Ishikawa (cell line): Measurements from ENCODE around the gene MN1.

ENCODE experiments used
- CEBPB ChIP-seq: IDR thresholded peaks from 2 replicates; pipeline ENCODE4 v1.6.1; 2012
- CREB1 ChIP-seq: IDR thresholded peaks from 2 replicates; pipeline ENCODE4 v1.6.1; 2012; ENCODE audit warnings: low read depth
- EGR1 ChIP-seq: IDR thresholded peaks from 2 replicates; pipeline ENCODE4 v1.6.1; 2012
- EP300 ChIP-seq: IDR thresholded peaks from 2 replicates; pipeline ENCODE4 v1.6.1; 2012; ENCODE audit warnings: borderline replicate concordance
- FOXM1 ChIP-seq: IDR thresholded peaks from 2 replicates; pipeline ENCODE4 v1.6.1; 2012; ENCODE audit warnings: low read depth, borderline replicate concordance
- MAX ChIP-seq: IDR thresholded peaks from 2 replicates; pipeline ENCODE4 v1.6.1; 2012
- NFIC ChIP-seq: IDR thresholded peaks from 2 replicates; pipeline ENCODE4 v1.6.1; 2012
- RAD21 ChIP-seq: IDR thresholded peaks from 2 replicates; pipeline ENCODE4 v1.6.1; 2012; ENCODE audit warnings: low read depth
- TAF1 ChIP-seq: IDR thresholded peaks from 2 replicates; pipeline ENCODE4 v1.6.1; 2012; ENCODE audit warnings: low read depth, mild to moderate bottlenecking
- TCF12 ChIP-seq: IDR thresholded peaks from 2 replicates; pipeline ENCODE4 v1.6.1; 2012; ENCODE audit warnings: low read depth
- TEAD4 ChIP-seq: IDR thresholded peaks from 2 replicates; pipeline ENCODE4 v1.6.1; 2012
- USF1 ChIP-seq: IDR thresholded peaks from 2 replicates; pipeline ENCODE4 v1.6.1; 2012
- YY1 ChIP-seq: IDR thresholded peaks from 2 replicates; pipeline ENCODE4 v1.6.1; 2012; ENCODE audit warnings: low read depth
- ZBTB7A ChIP-seq: IDR thresholded peaks from 2 replicates; pipeline ENCODE4 v1.6.1; 2012; ENCODE audit warnings: low read depth
- TF ChIP-seq, protein P1 (sequence below): IDR thresholded peaks from 2 replicates; pipeline ENCODE4 v1.6.1; 2012; ENCODE audit warnings: low read depth, mild to moderate bottlenecking

The MN1 gene

GRCh38 chr22:27740202-27740748, 61.3 kb downstream of the MN1 start:
- TF ChIP-seq CREB1 (no peak), CEBPB (no peak), YY1 (no peak), FOXM1 (no peak), NFIC (no peak), EGR1 (no peak), RAD21 (no peak), MAX (no peak), EP300 (no peak), TEAD4 (no peak), TAF1 (no peak), ZBTB7A (no peak), TCF12 (no peak), USF1 (no peak)
- TF ChIP-seq, protein P1, sequence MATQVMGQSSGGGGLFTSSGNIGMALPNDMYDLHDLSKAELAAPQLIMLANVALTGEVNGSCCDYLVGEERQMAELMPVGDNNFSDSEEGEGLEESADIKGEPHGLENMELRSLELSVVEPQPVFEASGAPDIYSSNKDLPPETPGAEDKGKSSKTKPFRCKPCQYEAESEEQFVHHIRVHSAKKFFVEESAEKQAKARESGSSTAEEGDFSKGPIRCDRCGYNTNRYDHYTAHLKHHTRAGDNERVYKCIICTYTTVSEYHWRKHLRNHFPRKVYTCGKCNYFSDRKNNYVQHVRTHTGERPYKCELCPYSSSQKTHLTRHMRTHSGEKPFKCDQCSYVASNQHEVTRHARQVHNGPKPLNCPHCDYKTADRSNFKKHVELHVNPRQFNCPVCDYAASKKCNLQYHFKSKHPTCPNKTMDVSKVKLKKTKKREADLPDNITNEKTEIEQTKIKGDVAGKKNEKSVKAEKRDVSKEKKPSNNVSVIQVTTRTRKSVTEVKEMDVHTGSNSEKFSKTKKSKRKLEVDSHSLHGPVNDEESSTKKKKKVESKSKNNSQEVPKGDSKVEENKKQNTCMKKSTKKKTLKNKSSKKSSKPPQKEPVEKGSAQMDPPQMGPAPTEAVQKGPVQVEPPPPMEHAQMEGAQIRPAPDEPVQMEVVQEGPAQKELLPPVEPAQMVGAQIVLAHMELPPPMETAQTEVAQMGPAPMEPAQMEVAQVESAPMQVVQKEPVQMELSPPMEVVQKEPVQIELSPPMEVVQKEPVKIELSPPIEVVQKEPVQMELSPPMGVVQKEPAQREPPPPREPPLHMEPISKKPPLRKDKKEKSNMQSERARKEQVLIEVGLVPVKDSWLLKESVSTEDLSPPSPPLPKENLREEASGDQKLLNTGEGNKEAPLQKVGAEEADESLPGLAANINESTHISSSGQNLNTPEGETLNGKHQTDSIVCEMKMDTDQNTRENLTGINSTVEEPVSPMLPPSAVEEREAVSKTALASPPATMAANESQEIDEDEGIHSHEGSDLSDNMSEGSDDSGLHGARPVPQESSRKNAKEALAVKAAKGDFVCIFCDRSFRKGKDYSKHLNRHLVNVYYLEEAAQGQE, result no peak

DNA sequence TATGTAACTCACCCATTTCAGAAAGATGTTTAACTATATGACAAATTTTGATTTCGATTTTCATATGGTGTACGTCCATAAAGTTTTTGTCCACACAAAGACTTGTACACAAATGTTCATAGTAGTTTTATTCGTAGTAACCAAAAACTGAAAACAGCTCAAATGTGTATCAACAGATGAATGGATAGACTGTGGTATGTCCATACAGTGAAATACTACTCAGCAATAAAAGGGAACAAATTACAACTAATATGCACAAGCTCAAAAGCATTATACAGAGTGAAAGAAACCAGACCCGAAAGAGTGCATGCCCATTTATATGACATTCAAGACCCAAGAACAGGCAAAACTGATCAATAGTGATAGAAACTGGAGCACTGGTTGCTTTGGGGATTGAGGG, 64.0 kb downstream of the MN1 start:
- TF ChIP-seq CEBPB, result no peak
- no peak for TF ChIP-seq RAD21
- no peak for TF ChIP-seq FOXM1
- TF ChIP-seq YY1, result no peak
- TF ChIP-seq TAF1, result no peak
- TF ChIP-seq EP300, result no peak

- TF ChIP-seq ZBTB7A (no peak), CREB1 (no peak), FOXM1 (no peak), MAX (no peak), NFIC (no peak), USF1 (no peak), EGR1 (no peak), EP300 (no peak), TCF12 (no peak), RAD21 (no peak), CEBPB (no peak), YY1 (no peak), TEAD4 (no peak), TAF1 (no peak)
- TF ChIP-seq, protein P1, result no peak
These were observed 67.5 kb downstream of the MN1 start for GRCh38 chr22:27734066-27734465.

- TF ChIP-seq, protein P1, result no peak
- TF ChIP-seq RAD21, result no peak
- no peak for TF ChIP-seq FOXM1
- TF ChIP-seq TEAD4, result no peak
- no peak for TF ChIP-seq EGR1
- TF ChIP-seq EP300, result no peak
- TF ChIP-seq TCF12, result no peak
- no peak for TF ChIP-seq MAX
- TF ChIP-seq CEBPB, result no peak
- no peak for TF ChIP-seq TAF1
- TF ChIP-seq ZBTB7A, result no peak
- no peak for TF ChIP-seq YY1
- no peak for TF ChIP-seq CREB1
- TF ChIP-seq NFIC, result no peak
- no peak for TF ChIP-seq USF1
These were observed 68.7 kb downstream of the MN1 start for GRCh38 chr22:27732841-27733240.
